ENCODE data around the gene DDX17. TPM values are rescaled to one million over a fixed set of nuclear protein-coding genes. Genes with fewer than 3 reads are reported as not detected.

Gene DDX17
- 415 and 944 TPM in 2 replicates for total RNA-seq

GRCh38 chr22:38506118-38506962, at the start of gene DDX17:
Gene DDX17 (minus strand): TSS chr22:38506311.

DNA sequence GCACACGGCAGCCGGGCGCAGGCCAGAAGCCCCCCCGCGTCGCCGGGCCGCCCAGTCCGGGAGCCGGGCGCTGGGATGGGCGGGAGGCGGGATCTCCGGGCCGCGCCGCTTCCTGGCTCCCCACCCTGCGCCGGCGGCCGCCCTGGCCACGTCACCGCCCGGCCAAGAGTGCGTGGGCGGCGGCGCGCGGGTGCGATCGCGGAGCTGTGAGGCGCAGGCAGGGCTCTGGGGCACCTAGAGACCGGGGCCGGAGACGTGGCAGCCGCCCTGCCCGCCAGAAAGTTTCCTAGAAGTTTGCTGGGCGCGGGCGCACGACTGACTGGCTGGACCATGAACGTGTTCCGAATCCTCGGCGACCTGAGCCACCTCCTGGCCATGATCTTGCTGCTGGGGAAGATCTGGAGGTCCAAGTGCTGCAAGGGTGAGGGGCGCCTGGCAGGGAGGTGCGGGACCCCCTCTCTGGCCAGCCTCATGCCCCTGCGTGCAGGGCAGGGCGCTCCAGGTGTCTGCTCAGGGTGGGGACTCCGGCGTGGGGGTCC, 38.1 kb downstream of the DDX17 start, which contains the start of gene KDELR3:
Gene KDELR3, plus strand, starts transcription at position 193 of the 539 bp plus-strand sequence. Its CDS starts 138 bp downstream, at position 331.

DNA sequence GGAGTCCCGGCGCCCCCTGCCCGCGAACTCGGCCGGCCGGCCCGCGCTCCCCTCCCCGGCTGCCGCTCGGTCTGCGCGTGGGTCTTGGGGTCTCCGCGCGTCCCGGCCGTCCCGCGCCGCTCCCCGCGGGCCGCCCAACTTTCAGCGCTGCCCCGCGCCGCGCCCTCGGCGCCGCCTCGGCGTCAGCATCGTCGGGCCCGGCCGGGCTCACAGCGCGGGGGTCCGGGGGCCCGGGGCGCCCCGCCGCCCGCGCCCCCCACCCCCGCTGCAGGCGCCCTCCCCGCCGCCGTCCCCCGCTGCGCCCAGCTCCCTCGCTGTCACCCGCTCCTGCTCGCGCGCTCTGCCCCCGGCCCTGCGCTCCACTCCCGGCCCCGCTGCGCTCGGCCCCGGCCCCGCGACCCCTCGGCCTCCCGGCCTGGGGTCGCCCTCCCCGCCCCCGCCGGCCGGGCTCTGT, 51.0 kb downstream of the DDX17 start, which contains the start of gene KCNJ4:
Gene KCNJ4, minus strand, starts transcription at position 124 of the 454 bp plus-strand sequence. CDS start 27,067 bp downstream, outside the sequence.

Other genes starting within 250 kb of the DDX17 start
- 45.8 and 56.6 TPM in 2 replicates for gene TMEM184B, start 233.3 kb downstream of the DDX17 start, total RNA-seq
- gene CSNK1E, start 188.9 kb downstream of the DDX17 start, total RNA-seq: 81.7 and 108 TPM in 2 replicates
- gene KCNJ4, start 51.1 kb downstream of the DDX17 start, total RNA-seq: not detected in 2 replicates
- gene KDELR3, start 38.2 kb downstream of the DDX17 start, total RNA-seq: 135 and 173 TPM in 2 replicates
- gene DMC1, start 63.9 kb upstream of the DDX17 start, total RNA-seq: 2.8 and 15.3 TPM in 2 replicates
- gene FAM227A, start 150.1 kb upstream of the DDX17 start, total RNA-seq: 1.2 and 2.0 TPM in 2 replicates
- 14.3 and 14.7 TPM in 2 replicates for gene CBY1, start 150.3 kb upstream of the DDX17 start, total RNA-seq
- gene TOMM22, start 175.6 kb upstream of the DDX17 start, total RNA-seq: 50.3 and 75.8 TPM in 2 replicates
- gene JOSD1, start 194.6 kb upstream of the DDX17 start, total RNA-seq: 53.2 and 57.6 TPM in 2 replicates
- gene GTPBP1, start 199.6 kb upstream of the DDX17 start, total RNA-seq: 26.0 and 31.1 TPM in 2 replicates
- gene SUN2, start 249.7 kb upstream of the DDX17 start, total RNA-seq: 76.7 and 126 TPM in 2 replicates